Neural cell (in vitro differentiated cells): ENCODE results near the gene SLC17A7. TPM values are rescaled to one million over a fixed set of nuclear protein-coding genes. Genes with fewer than 3 reads are reported as not detected.

Source experiments
- H2AFZ ChIP-seq: fragments of 200-600, 300-800 bp; sonication (generic), shearing (Covaris generic); 2 replicates; pipeline ENCODE4 v1.6.0; 2014; ENCODE audit warnings: low read depth, mild to moderate bottlenecking, antibody characterized with exemption, low read length, moderate library complexity
- H3F3A ChIP-seq: fragments of 200-600 bp; shearing (Covaris generic); 2 replicates; pipeline ENCODE4 v1.6.1; 2016; ENCODE audit warnings: mild to moderate bottlenecking, moderate library complexity, mixed read lengths, antibody characterized with exemption, low read length; ENCODE audit not compliant: insufficient read depth, poor library complexity, severe bottlenecking
- H3K27ac ChIP-seq: fragments of 200-600, 300-800 bp; sonication (generic), shearing (Covaris generic); 2 replicates; pipeline ENCODE4 v1.5.1; 2014; ENCODE audit warnings: mild to moderate bottlenecking, low read length, moderate library complexity
- H3K27me3 ChIP-seq: fragments of 300-800, 200-600 bp; sonication (generic), shearing (Covaris generic); 2 replicates; pipeline ENCODE4 v1.6.0; 2014; ENCODE audit warnings: mild to moderate bottlenecking, low read depth, low read length, moderate library complexity; ENCODE audit not compliant: insufficient read depth
- H3K36me3 ChIP-seq: fragments of 300-800, 200-600 bp; sonication (generic), shearing (Covaris generic); 2 replicates; pipeline ENCODE4 v1.5.1; 2014; ENCODE audit warnings: mild to moderate bottlenecking, antibody characterized with exemption, low read length, moderate library complexity; ENCODE audit not compliant: insufficient read depth
- H3K4me2 ChIP-seq: fragments of 300-800, 200-600 bp; sonication (generic), shearing (Covaris generic); 2 replicates; pipeline ENCODE4 v1.6.0; 2014; ENCODE audit warnings: mild to moderate bottlenecking, low read length
- H3K4me3 ChIP-seq: fragments of 300-800, 200-600 bp; sonication (generic), shearing (Covaris generic); 2 replicates; pipeline ENCODE4 v1.5.1; 2014; ENCODE audit warnings: mild to moderate bottlenecking, low read length, moderate library complexity
- H3K79me2 ChIP-seq: fragments of 200-600 bp; shearing (Covaris generic); replicated peaks from 2 replicates; pipeline ENCODE4 v1.6.0; 2014; ENCODE audit warnings: mild to moderate bottlenecking, low read length, moderate library complexity; ENCODE audit not compliant: insufficient read depth
- H3K9ac ChIP-seq: fragments of 300-800, 200-600 bp; sonication (generic), shearing (Covaris generic); 2 replicates; pipeline ENCODE4 v1.6.1; 2016; ENCODE audit warnings: mild to moderate bottlenecking, low read length, mixed read lengths
- H3K9me2 ChIP-seq: fragments of 200-600 bp; shearing (Covaris generic); 2 replicates; pipeline ENCODE4 v1.6.1; 2016; ENCODE audit warnings: mild to moderate bottlenecking, low read length, mixed read lengths; ENCODE audit not compliant: insufficient read depth
- H3K9me3 ChIP-seq: fragments of 200-600, 300-800 bp; sonication (generic), shearing (Covaris generic); 2 replicates; pipeline ENCODE4 v1.6.1; 2016; ENCODE audit warnings: mild to moderate bottlenecking, mixed run types, low read length, moderate library complexity, mixed read lengths
- H4K20me1 ChIP-seq: fragments of 200-600 bp; shearing (Covaris generic); 2 replicates; pipeline ENCODE4 v1.6.1; 2016; ENCODE audit warnings: mild to moderate bottlenecking, mixed run types; ENCODE audit not compliant: insufficient read depth
- EP300 ChIP-seq: fragments of 450-650 bp; conservative IDR thresholded peaks from 2 replicates; pipeline ENCODE4 v1.6.1; 2014; ENCODE audit warnings: antibody characterized with exemption, mild to moderate bottlenecking, moderate library complexity; ENCODE audit not compliant: poor library complexity, severe bottlenecking
- EZH2 ChIP-seq: fragments of 200-600, 300-800 bp; shearing (Covaris generic), sonication (generic); IDR thresholded peaks from 2 replicates; pipeline ENCODE4 v1.6.1; 2014; ENCODE audit warnings: antibody characterized with exemption, low read length, borderline replicate concordance, mild to moderate bottlenecking; ENCODE audit not compliant: insufficient read depth, poor library complexity, severe bottlenecking
- MXI1 ChIP-seq: fragments of 450-650 bp; conservative IDR thresholded peaks from 2 replicates; pipeline ENCODE4 v1.6.1; 2014; ENCODE audit warnings: antibody characterized with exemption, mild to moderate bottlenecking; ENCODE audit not compliant: poor library complexity, severe bottlenecking
- POLR2AphosphoS5 ChIP-seq: IDR thresholded peaks from 2 replicates; pipeline ENCODE4 v1.6.1; 2012
- RAD21 ChIP-seq: fragments of 450-650 bp; conservative IDR thresholded peaks from 2 replicates; pipeline ENCODE4 v1.6.1; 2014; ENCODE audit warnings: antibody characterized with exemption, mild to moderate bottlenecking, moderate library complexity
- SMC3 ChIP-seq: fragments of 450-650 bp; conservative IDR thresholded peaks from 2 replicates; pipeline ENCODE4 v1.6.1; 2014; ENCODE audit warnings: antibody characterized with exemption, mild to moderate bottlenecking, moderate library complexity; ENCODE audit not compliant: poor library complexity
- TAF1 ChIP-seq: IDR thresholded peaks from 2 replicates; pipeline ENCODE4 v1.6.1; 2012; ENCODE audit warnings: low read depth
- polyA plus RNA-seq: library from polyadenylated mRNA; depleted of rRNA; stranded (reverse); fragments of >200 nt; gene quantifications from 2 replicates; pipeline ENCODE4 v1.2.3, GENCODE V29; 2014
- TF ChIP-seq, protein P1 (sequence below): IDR thresholded peaks from 2 replicates; pipeline ENCODE4 v1.6.1; 2012; ENCODE audit warnings: borderline replicate concordance
- TF ChIP-seq, protein P2 (sequence below): fragments of 450-650 bp; IDR thresholded peaks from 2 replicates; pipeline ENCODE4 v1.5.1; 2014; ENCODE audit warnings: antibody characterized with exemption, mild to moderate bottlenecking, moderate library complexity; ENCODE audit not compliant: poor library complexity, severe bottlenecking

Gene SLC17A7
- polyA plus RNA-seq, 1 donor from 2014 or later, result 0.07 TPM

DNA sequence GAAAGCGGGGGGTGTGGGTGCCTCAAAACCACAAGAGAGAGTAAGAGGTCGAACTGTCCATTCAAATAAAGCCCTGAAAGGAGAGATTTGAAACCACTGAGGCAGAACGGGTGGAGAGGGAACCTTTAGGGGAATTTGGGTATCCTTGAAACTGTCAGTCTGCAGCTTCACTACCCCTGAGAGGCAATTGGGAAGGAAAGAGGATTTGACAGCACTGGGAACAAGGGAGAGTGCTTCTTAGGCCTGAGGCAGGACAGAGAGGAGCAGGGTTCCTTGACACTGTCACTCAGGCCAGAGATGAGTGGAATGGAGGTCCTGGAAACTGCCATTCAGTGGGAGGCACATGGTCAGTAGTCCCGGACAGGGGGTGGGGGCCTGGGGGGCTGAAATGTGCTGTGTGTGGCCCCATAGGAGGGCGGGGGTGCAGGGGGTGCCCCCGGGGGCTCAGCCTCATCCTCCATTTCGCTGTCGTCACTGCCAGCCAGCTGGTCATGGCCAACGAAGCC is 11.1 kb downstream of the SLC17A7 start:
- H4K20me1 ChIP-seq, result no peaks in the 10 kb centered on the region
- no peaks in the 10 kb centered on the region for H3K79me2 ChIP-seq
- H3K27me3 ChIP-seq, result peaks cover 55% of the 10 kb centered on the region
- no peaks in the 10 kb centered on the region for H3F3A ChIP-seq
- peaks cover 8% of the 10 kb centered on the region for H3K9me3 ChIP-seq
- no peak overlapping the region for H3K27ac ChIP-seq
- no peak overlapping the region for H3K4me3 ChIP-seq
- H2AFZ ChIP-seq, result no peak overlapping the region
- no peaks in the 10 kb centered on the region for H3K36me3 ChIP-seq
- H3K9me2 ChIP-seq, result no peaks in the 10 kb centered on the region
- H3K4me2 ChIP-seq, result no peak overlapping the region
- no peak overlapping the region for H3K9ac ChIP-seq
- no peak for TF ChIP-seq EP300
- TF ChIP-seq EZH2, result no peak
- no peak for TF ChIP-seq SMC3
- no peak for TF ChIP-seq RAD21
- TF ChIP-seq, protein P1, sequence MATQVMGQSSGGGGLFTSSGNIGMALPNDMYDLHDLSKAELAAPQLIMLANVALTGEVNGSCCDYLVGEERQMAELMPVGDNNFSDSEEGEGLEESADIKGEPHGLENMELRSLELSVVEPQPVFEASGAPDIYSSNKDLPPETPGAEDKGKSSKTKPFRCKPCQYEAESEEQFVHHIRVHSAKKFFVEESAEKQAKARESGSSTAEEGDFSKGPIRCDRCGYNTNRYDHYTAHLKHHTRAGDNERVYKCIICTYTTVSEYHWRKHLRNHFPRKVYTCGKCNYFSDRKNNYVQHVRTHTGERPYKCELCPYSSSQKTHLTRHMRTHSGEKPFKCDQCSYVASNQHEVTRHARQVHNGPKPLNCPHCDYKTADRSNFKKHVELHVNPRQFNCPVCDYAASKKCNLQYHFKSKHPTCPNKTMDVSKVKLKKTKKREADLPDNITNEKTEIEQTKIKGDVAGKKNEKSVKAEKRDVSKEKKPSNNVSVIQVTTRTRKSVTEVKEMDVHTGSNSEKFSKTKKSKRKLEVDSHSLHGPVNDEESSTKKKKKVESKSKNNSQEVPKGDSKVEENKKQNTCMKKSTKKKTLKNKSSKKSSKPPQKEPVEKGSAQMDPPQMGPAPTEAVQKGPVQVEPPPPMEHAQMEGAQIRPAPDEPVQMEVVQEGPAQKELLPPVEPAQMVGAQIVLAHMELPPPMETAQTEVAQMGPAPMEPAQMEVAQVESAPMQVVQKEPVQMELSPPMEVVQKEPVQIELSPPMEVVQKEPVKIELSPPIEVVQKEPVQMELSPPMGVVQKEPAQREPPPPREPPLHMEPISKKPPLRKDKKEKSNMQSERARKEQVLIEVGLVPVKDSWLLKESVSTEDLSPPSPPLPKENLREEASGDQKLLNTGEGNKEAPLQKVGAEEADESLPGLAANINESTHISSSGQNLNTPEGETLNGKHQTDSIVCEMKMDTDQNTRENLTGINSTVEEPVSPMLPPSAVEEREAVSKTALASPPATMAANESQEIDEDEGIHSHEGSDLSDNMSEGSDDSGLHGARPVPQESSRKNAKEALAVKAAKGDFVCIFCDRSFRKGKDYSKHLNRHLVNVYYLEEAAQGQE, result no peak
- no peak for TF ChIP-seq MXI1

DNA sequence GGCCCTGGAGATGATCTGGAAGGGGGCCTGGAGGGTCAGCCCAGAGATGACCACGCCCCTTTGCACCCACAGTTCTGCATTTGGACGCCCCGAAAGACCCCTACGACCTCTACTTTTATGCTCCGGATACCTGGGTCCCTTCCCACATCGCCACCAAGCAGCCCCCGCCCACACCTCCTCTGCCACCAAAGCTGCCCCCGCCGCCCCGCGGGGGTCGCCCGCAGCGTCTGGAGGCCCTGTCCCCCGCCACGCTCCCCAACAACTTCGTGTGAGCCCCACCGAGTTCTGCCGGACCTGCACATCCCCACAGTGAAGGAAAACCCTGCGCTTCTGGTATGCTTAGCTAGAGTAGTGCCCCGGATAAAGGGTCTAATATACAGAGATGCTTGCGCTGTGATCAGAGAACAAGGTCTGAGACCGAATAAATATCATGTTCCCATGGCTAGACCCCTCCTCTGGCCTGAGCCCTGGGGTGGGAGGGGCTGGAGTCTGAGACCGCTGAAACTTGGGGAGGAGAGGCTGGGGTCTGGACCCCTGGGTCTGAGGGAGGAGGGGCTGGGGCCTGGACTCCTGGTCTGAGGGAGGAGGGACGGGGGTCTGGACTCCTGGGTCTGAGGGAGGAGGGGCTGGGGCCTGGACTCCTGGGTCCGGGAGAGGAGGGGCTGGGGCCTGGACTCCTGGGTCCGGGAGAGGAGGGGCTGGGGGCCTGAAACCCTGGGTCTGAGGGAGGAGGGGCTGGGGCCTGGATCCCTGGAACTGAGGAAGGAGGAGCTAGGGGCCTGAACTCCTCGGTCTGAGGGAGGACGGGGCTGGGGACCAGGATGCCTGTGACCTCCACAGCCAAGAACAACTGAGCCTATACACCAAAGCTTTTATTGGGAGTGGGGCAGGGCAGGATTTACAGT is 12.5 kb downstream of the SLC17A7 start:
- Histone ChIP-seq H3K9me3 (peaks cover 8% of the 10 kb centered on the region), H3K79me2 (no peaks in the 10 kb centered on the region), H3K36me3 (no peaks in the 10 kb centered on the region), H3K9ac (no peak overlapping the region), H3K27ac (no peak overlapping the region), H3K4me2 (no peak overlapping the region), H3F3A (no peaks in the 10 kb centered on the region), H4K20me1 (no peaks in the 10 kb centered on the region), H2AFZ (no peak overlapping the region), H3K27me3 (peaks cover 67% of the 10 kb centered on the region), H3K9me2 (no peaks in the 10 kb centered on the region), H3K4me3 (peak overlapping the region; percentile 24)
- TF ChIP-seq POLR2AphosphoS5 (no peak), MXI1 (no peak), SMC3 (no peak), EP300 (no peak), RAD21 (no peak), TAF1 (no peak), EZH2 (no peak)
- TF ChIP-seq, protein P1, result no peak
- TF ChIP-seq, protein P2, sequence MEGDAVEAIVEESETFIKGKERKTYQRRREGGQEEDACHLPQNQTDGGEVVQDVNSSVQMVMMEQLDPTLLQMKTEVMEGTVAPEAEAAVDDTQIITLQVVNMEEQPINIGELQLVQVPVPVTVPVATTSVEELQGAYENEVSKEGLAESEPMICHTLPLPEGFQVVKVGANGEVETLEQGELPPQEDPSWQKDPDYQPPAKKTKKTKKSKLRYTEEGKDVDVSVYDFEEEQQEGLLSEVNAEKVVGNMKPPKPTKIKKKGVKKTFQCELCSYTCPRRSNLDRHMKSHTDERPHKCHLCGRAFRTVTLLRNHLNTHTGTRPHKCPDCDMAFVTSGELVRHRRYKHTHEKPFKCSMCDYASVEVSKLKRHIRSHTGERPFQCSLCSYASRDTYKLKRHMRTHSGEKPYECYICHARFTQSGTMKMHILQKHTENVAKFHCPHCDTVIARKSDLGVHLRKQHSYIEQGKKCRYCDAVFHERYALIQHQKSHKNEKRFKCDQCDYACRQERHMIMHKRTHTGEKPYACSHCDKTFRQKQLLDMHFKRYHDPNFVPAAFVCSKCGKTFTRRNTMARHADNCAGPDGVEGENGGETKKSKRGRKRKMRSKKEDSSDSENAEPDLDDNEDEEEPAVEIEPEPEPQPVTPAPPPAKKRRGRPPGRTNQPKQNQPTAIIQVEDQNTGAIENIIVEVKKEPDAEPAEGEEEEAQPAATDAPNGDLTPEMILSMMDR, result no peak
